Neutrophil (primary cell): ENCODE results near the gene ALDH6A1.

Experiments used
- H3K27ac ChIP-seq: fragments of 200-600 bp; sonication (generic); 2 replicates; pipeline ENCODE4 v1.5.1; 2016; ENCODE audit warnings: mild to moderate bottlenecking, moderate library complexity
- H3K27me3 ChIP-seq: fragments of 200-600 bp; sonication (generic); 2 replicates; pipeline ENCODE4 v1.6.0; 2016; ENCODE audit warnings: mild to moderate bottlenecking
- H3K36me3 ChIP-seq: fragments of 200-600 bp; sonication (generic); 2 replicates; pipeline ENCODE4 v1.5.1; 2017
- H3K4me1 ChIP-seq, 2 experiments: fragments of 200-600 bp in 1 of 2; sonication (generic) in 1 of 2; 1 replicate in 1 of 2; 2 replicates in 1 of 2; pipeline versions ENCODE4 v1.5.1 to v1.6.1; 2013 to 2016; ENCODE audit warnings: low read depth in 1 of 2, low read length in 1 of 2, mild to moderate bottlenecking in 1 of 2, moderate library complexity in 1 of 2; ENCODE audit not compliant: control insufficient read depth in 1 of 2, insufficient read depth in 1 of 2
- H3K4me3 ChIP-seq, 2 experiments: fragments of 200-600 bp in 1 of 2; sonication (generic) in 1 of 2; 1 replicate in 1 of 2; 2 replicates in 1 of 2; pipeline ENCODE4 v1.5.1; 2013 to 2016; ENCODE audit warnings: low read depth in 1 of 2, low read length in 1 of 2, mild to moderate bottlenecking in 1 of 2, moderate library complexity in 1 of 2
- H3K9me3 ChIP-seq: fragments of 200-600 bp; sonication (generic); 2 replicates; pipeline ENCODE4 v1.5.1; 2016
- CTCF ChIP-seq: fragments of 200-600 bp; sonication (generic); IDR thresholded peaks from 2 replicates; pipeline ENCODE4 v1.5.1; 2016; ENCODE audit warnings: antibody characterized with exemption

ALDH6A1 gene

GRCh38 chr14:74034572-74034971, 49.7 kb downstream of the ALDH6A1 start:
- no peak for TF ChIP-seq CTCF

GRCh38 chr14:74029136-74029535, 55.1 kb downstream of the ALDH6A1 start:
- Histone ChIP-seq H3K4me1 (no peaks in the 10 kb centered on the region), H3K27ac (no peak overlapping the region), H3K36me3 (no peaks in the 10 kb centered on the region), H3K9me3 (no peaks in the 10 kb centered on the region), H3K4me3 (no peak overlapping the region), H3K27me3 (no peaks in the 10 kb centered on the region)
- no peak for TF ChIP-seq CTCF

More at GRCh38 chr14:74034572-74034971, 49.7 kb downstream of the ALDH6A1 start:
- Histone ChIP-seq H3K4me3 (no peak overlapping the region), H3K27ac (no peak overlapping the region), H3K36me3 (no peaks in the 10 kb centered on the region), H3K9me3 (no peaks in the 10 kb centered on the region), H3K4me1 (no peaks in the 10 kb centered on the region), H3K27me3 (no peaks in the 10 kb centered on the region)

GRCh38 chr14:74022346-74022745, 61.9 kb downstream of the ALDH6A1 start:
- Histone ChIP-seq H3K27ac (no peak overlapping the region), H3K9me3 (no peaks in the 10 kb centered on the region), H3K27me3 (no peaks in the 10 kb centered on the region), H3K4me3 (no peak overlapping the region), H3K36me3 (no peaks in the 10 kb centered on the region), H3K4me1 (peaks cover 12 to 16% of the 10 kb centered on the region in 2 experiments)
- no peak for TF ChIP-seq CTCF

GRCh38 chr14:74019408-74020137, 64.7 kb downstream of the ALDH6A1 start:
- no peak for TF ChIP-seq CTCF
- Histone ChIP-seq H3K36me3 (no peaks in the 10 kb centered on the region), H3K4me3 (peak overlapping the region; percentile 83 to 89), H3K4me1 (peaks cover 16% of the 10 kb centered on the region in 2 experiments), H3K27ac (peak overlapping the region; percentile 75), H3K27me3 (no peaks in the 10 kb centered on the region), H3K9me3 (no peaks in the 10 kb centered on the region)

- Histone ChIP-seq H3K27me3 (no peaks in the 10 kb centered on the region), H3K4me3 (peak within 1 kb of the TSS; percentile 83 to 89), H3K4me1 (peaks cover 16% of the 10 kb centered on the region in 2 experiments), H3K36me3 (no peaks in the 10 kb centered on the region), H3K9me3 (no peaks in the 10 kb centered on the region), H3K27ac (peak within 1 kb of the TSS; percentile 75)
- peak; percentile 20 for TF ChIP-seq CTCF
These were observed 65.5 kb downstream of the ALDH6A1 start, which contains the start of the genes BBOF1 and ENTPD5 for GRCh38 chr14:74018586-74019407. BBOF1 (plus strand) TSS chr14:74019349; CDS start chr14:74019479, 130 bp downstream. ENTPD5 (minus strand) TSS chr14:74019288; CDS start chr14:73988102, 31,186 bp downstream.
